GM13976 (cell line): ENCODE results near the gene ADCY7.

Experiments used
- DNase-seq: peaks from one replicate; pipeline ENCODE4 v3.0.0; 2012; ENCODE audit warnings: low spot score
- in situ Hi-C: fragments of 300-500 bp; cut with MboI; formaldehyde crosslinking; loops from one replicate; pipeline ENCODE4 v1.12.0; 2022; ENCODE audit warnings: low sequenced_read_pairs, mixed read lengths, inconsistent platforms; ENCODE audit not compliant: unreplicated experiment
- TF ChIP-seq, protein P1 (sequence below): IDR thresholded peaks from 2 replicates; pipeline ENCODE4 v1.5.1; 2012; ENCODE audit warnings: borderline replicate concordance, mild to moderate bottlenecking; ENCODE audit not compliant: insufficient read depth; ENCODE audit errors: extremely low read depth, missing control alignments, control extremely low read depth

ADCY7 gene

DNA sequence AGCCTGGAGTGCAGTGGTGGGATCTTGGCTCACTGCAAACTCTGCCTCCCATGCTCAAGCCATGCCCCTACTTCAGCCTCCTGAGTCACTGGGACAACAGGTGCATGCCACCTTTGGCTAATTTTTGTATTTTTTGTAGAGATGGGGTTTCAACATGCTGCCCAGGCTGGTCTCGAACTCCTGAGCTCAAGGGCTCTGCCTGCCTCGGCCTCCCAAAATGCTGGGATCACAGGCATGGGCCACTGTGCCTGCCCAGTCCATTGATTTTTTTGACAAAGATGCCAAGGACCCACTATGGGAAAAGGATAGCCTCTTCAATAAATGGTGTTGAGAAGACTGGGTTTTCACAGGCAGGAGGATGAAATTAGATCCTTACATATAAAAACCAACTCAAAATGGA, 10.8 kb upstream of the ADCY7 start:
- in situ Hi-C loops = no loop called here
- DNase-seq = no peak
- TF ChIP-seq, protein P1, sequence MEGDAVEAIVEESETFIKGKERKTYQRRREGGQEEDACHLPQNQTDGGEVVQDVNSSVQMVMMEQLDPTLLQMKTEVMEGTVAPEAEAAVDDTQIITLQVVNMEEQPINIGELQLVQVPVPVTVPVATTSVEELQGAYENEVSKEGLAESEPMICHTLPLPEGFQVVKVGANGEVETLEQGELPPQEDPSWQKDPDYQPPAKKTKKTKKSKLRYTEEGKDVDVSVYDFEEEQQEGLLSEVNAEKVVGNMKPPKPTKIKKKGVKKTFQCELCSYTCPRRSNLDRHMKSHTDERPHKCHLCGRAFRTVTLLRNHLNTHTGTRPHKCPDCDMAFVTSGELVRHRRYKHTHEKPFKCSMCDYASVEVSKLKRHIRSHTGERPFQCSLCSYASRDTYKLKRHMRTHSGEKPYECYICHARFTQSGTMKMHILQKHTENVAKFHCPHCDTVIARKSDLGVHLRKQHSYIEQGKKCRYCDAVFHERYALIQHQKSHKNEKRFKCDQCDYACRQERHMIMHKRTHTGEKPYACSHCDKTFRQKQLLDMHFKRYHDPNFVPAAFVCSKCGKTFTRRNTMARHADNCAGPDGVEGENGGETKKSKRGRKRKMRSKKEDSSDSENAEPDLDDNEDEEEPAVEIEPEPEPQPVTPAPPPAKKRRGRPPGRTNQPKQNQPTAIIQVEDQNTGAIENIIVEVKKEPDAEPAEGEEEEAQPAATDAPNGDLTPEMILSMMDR = no peak

DNA sequence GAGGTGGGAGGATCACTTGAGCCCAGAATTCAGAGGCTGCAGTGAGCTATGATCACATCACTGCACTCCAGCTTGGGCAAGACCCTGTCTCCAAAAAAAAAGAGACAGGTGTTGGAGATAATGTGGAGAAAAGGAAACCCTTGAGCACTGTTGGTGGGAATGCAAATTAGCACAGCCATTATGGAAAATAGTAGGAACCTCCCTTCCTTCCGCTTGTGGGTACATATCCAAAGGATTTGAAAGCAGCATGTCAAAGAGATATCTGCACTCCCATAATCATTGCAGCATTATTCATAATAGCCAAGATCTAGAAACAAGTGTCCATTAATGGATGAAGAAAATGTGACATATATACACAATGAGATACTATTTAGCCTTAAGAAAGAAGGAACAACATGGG, 9.7 kb upstream of the ADCY7 start:
- in situ Hi-C loops = no loop called here
- no peak for DNase-seq
- TF ChIP-seq, protein P1 = no peak

DNA sequence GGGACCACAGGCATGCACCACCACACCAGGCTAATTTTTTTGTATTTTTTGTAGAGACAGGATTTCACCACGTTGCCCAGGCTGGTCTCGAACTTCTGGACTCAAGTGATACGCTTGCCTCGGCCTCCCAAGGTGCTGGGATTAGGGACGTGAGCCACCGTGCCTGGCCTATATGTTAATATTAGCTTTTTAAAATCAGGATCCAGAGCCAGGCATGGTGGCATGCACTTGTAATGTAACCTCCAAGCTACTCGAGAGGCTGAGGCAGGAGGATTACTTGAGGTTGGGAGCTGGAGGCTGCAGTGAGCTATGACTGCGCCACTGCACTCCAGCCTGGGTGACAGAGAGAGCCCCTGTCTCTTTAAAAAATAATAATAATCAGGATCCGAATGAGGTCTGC, 8.5 kb upstream of the ADCY7 start:
- in situ Hi-C loops = no loop called here
- DNase-seq = no peak
- TF ChIP-seq, protein P1 = no peak

DNA sequence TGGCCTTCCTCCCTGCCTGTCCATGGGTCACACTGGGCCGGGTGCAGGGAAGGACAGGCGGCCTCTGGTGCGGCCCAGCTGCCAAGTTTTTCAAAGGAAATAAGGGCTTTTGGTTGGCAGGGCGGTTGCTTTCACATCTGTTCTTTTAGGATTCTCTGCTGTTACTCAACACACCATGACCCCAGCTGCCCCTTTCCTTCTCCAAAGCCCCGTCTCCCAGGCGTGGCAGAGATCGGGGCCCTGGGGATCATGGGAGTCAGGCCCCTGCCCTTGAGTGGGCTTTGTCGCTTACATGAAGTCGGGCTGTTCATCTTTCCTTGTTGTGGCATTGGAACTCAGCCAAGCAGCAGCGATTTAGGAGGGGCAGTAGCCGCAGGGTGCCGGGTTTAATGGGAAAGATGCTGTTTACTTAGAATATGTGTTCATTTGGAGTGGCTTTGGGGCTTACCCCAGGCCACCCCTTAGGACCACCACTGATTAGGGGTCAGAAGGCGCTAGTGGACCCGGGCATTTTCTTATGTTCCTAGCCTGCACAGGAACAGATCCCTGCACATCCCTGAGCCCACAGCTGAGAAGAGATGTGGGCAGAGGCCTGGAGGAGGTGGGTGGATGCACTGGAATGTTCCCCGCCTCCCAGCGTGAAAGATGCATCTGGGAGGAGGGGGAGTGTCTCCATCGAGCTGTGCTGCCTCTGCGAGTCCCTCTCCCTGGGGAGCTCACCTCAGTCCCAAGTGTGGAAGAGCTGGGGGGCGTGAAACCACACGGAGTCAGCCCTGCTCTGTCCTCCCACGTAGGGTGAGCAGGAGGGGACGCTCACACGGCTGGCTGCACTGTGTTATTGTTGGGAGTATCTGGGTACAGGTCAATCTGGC, 6.8 kb upstream of the ADCY7 start:
- no peak for DNase-seq
- in situ Hi-C loops = no loop called here
- TF ChIP-seq, protein P1 = no peak

DNA sequence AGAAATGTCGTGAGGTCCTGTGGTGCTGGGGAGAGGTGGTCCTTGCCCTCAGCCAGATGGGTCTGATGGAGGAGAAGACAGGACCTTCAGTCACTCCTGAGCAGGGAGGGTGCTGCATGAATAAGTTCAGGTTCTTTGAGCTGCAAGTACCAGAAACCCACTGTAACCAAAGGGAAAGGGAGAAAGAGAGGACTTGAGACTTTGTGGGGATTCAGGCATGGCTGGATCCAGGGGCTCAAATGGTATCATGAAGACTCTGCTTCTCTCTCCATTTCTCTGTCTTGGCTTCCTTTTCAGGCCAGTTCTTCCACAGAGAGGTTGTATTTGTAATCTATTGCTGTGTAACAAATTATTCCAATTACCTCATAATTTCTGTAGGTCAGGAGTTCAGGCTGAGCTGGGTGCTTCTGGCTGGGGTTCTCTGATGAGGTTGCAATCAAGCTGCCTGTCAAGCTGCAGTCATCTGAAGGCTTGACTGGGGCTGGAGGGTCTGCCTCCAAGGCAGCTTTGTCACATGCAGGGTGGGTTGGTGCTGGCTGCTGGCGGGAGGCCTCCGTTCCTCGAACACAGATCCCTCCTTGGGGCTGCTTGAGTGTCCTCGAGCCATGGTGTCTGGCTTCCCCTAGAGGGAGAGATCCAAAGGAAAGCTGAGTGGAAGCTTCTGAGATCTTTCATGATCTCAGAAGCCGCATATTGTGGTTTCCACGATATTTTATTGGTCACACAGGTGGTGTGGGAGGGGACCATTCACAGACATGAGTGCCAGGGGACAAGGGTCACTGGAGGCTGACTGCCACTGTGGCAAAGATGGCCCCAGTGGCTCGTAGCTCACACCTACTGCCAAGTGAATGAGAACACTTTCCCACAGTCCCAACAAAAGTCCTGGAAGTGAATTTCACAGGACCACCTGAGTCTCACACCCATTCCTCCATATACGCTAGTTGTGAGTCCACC, 5.9 kb upstream of the ADCY7 start:
- in situ Hi-C loops = no loop called here
- no peak for DNase-seq
- TF ChIP-seq, protein P1 = no peak

DNA sequence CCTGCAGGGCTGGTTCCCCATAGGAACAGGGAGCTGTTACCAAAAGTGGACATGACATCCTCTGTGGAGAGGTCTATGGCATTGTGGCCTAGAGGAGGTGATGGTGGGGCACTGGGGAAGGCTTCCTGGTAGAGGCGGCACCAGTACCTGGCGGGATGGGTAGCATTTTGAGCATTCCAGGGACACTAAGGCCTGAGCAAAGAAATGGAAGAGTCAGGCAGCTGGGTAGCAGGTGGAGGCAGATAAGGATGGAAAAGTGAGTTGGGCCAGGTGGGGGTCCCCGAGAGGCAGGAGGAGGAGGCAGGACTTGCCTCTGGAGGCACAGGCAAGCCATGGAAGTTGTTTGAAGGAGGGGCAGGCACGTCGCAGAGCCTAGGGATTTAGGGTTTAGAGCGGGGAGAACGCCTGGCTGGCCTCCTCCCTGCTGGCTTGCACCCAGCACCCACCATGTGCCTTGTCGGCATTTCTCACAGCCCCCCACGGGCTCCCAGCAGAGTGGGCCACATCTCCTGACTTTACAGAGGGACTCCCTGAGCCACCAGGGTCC, 5.1 kb upstream of the ADCY7 start:
- in situ Hi-C loops = no loop called here
- no peak for DNase-seq
- TF ChIP-seq, protein P1 = no peak
